Measurements from ENCODE around the gene SLC12A9. TPM values are rescaled to one million over a fixed set of nuclear protein-coding genes. Genes with fewer than 3 reads are reported as not detected.

SLC12A9 gene
- total and polyA plus RNA-seq, 4 donors: 8.5 to 43.9 (median 27.3) TPM

- Histone ChIP-seq H3K4me1 (ENCODE audit: control insufficient read depth in 1 of 2, insufficient read depth in 2 of 2, low read length in 2 of 2) (no peaks in the 10 kb centered on the region), H3K4me3 (ENCODE audit: low read length in 2 of 2) (peak within 1 kb of the TSS; percentile 64 to 87), H3K27me3 (ENCODE audit: control insufficient read depth in 1 of 2, insufficient read depth in 2 of 2, low read length in 1 of 2) (no peaks in the 10 kb centered on the region), H3K9me3 (ENCODE audit: control insufficient read depth, low read length) (no peaks in the 10 kb centered on the region), H3K36me3 (ENCODE audit: control insufficient read depth in 1 of 2, insufficient read depth in 2 of 2, low read length in 1 of 2) (no peaks in the 10 kb centered on the region), H3K27ac (ENCODE audit: low read depth in 1 of 2, low read length in 2 of 2) (peak within 1 kb of the TSS; percentile 72 to 95)
- ATAC-seq (ENCODE audit: low FRiP score) (peak; percentile 98), DNase-seq (peak; percentile 99 to 100)
- 2 to 3% methylated on average over 66 to 79 of the region's 79 CpGs for WGBS, 2 donors
- intact Hi-C loops (cut with DNase I): no loop called here
These were observed 22.3 kb downstream of the SLC12A9 start, which contains the start of gene SRRT for GRCh38 chr7:100874577-100875355. Gene SRRT, plus strand, starts transcription at chr7:100875103. Its CDS starts 488 bp downstream, at chr7:100875591.

DNA sequence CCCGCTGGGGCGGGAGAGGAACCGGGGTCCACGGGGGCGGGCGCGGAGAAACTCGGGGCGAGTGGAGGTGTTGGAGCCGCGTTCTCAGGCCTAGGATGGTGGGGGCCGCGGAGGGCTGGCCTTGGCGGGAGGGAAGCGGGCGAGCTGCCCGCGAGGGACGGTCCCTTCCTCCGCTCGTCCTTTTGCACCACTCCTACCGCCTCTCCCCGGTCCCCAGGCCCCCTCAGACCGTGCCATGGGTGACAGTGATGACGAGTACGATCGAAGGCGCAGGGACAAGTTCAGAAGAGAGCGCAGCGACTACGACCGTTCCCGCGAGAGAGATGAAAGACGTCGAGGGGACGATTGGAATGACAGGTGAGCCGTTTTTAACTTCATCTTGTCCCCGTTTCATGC is 22.8 kb downstream of the SLC12A9 start:
- Histone ChIP-seq H3K27me3 (ENCODE audit: control insufficient read depth in 1 of 2, insufficient read depth in 2 of 2, low read length in 1 of 2) (no peaks in the 10 kb centered on the region), H3K27ac (ENCODE audit: low read depth in 1 of 2, low read length in 2 of 2) (peak overlapping the region; percentile 72 to 82), H3K36me3 (ENCODE audit: control insufficient read depth in 1 of 2, insufficient read depth in 2 of 2, low read length in 1 of 2) (no peaks in the 10 kb centered on the region), H3K4me3 (ENCODE audit: low read length in 2 of 2) (peak overlapping the region; percentile 64 to 87), H3K9me3 (ENCODE audit: control insufficient read depth, low read length) (no peaks in the 10 kb centered on the region), H3K4me1 (ENCODE audit: control insufficient read depth in 1 of 2, insufficient read depth in 2 of 2, low read length in 2 of 2) (no peaks in the 10 kb centered on the region)
- intact Hi-C loops (cut with DNase I): no loop called here
- no peak for DNase-seq
- 0 to 1% methylated on average over 38 to 39 of the region's 39 CpGs for WGBS, 2 donors
- ATAC-seq (ENCODE audit: low FRiP score): peak; percentile 61

DNA sequence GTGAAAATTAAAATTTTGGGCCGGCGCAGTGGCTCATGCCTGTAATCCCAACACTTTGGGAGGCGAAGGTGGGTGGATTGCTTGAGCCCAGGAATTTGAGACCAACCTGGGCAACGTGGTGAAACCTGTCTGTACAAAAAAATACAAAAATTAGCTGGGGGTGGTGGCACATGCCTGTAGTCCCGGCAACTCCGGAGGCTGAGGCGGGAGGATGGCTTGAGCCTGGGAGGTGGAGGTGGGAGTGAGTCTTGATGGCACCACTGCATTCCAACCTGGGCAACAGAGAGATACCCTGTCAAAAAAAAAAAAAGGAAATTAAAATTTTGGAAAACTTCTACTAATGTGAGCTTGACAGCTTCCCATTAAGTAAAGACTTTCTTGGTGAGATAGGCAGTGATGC is 25.5 kb downstream of the SLC12A9 start:
- intact Hi-C loops (cut with DNase I): no loop called here
- 71 to 79% methylated on average over 7 of the region's 7 CpGs for WGBS, 2 donors
- no peak for ATAC-seq (ENCODE audit: low FRiP score)

GRCh38 chr7:100878685-100879084 is 26.2 kb downstream of the SLC12A9 start:
- H3K9me3 ChIP-seq (ENCODE audit: control insufficient read depth, low read length): no peaks in the 10 kb centered on the region
- WGBS, 2 donors: 66 to 69% methylated on average over 6 of the region's 6 CpGs
- ATAC-seq (ENCODE audit: low FRiP score) (no peak), DNase-seq (no peak)
- intact Hi-C loops (cut with DNase I): no loop called here
- no peak overlapping the region for H3K4me3 ChIP-seq (ENCODE audit: low read length in 2 of 2)
- H3K4me1 ChIP-seq (ENCODE audit: control insufficient read depth in 1 of 2, insufficient read depth in 2 of 2, low read length in 2 of 2): no peaks in the 10 kb centered on the region
- H3K27ac ChIP-seq (ENCODE audit: low read depth in 1 of 2, low read length in 2 of 2): no peak overlapping the region
- no peaks in the 10 kb centered on the region for H3K36me3 ChIP-seq (ENCODE audit: control insufficient read depth in 1 of 2, insufficient read depth in 2 of 2, low read length in 1 of 2)
- H3K27me3 ChIP-seq (ENCODE audit: control insufficient read depth in 1 of 2, insufficient read depth in 2 of 2, low read length in 1 of 2): no peaks in the 10 kb centered on the region

More for the DNA sequence above, 25.5 kb downstream of the SLC12A9 start:
- H3K27ac ChIP-seq (ENCODE audit: low read depth in 1 of 2, low read length in 2 of 2): no peak overlapping the region
- no peaks in the 10 kb centered on the region for H3K36me3 ChIP-seq (ENCODE audit: control insufficient read depth in 1 of 2, insufficient read depth in 2 of 2, low read length in 1 of 2)
- H3K9me3 ChIP-seq (ENCODE audit: control insufficient read depth, low read length): no peaks in the 10 kb centered on the region
- DNase-seq: no peak
- no peaks in the 10 kb centered on the region for H3K27me3 ChIP-seq (ENCODE audit: control insufficient read depth in 1 of 2, insufficient read depth in 2 of 2, low read length in 1 of 2)
- H3K4me1 ChIP-seq (ENCODE audit: control insufficient read depth in 1 of 2, insufficient read depth in 2 of 2, low read length in 2 of 2): no peaks in the 10 kb centered on the region
- no peak overlapping the region for H3K4me3 ChIP-seq (ENCODE audit: low read length in 2 of 2)

DNA sequence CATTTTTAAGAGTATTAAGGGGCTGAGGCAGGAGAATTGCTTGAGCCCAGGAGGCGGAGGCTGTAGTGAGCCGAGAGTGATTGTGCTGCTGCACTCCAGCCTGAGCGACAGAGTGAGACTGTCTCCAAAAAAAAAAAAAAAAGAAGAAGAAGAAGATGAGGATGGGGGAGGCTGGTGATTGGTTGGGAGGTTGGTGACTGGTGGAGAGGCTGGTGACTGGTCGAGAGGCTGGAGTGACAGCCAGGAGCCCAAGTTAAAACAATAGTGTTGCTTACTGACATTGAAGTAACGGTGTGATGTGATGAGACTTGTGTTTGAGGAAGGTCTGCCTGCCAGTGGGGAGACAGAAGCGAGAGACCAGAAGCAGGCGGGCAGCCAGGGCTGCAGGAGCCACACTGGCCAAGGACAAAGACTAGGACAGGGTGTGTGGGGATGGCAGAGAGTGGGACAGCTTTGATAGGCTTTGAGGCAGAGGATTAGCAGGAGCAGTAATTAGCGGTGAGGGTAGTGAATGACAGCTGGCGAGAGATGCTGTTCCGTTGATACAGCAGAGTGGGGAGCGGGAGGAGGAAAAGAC is 27.3 kb downstream of the SLC12A9 start:
- Histone ChIP-seq H3K4me3 (ENCODE audit: low read length in 2 of 2) (no peak overlapping the region), H3K9me3 (ENCODE audit: control insufficient read depth, low read length) (no peaks in the 10 kb centered on the region), H3K27me3 (ENCODE audit: control insufficient read depth in 1 of 2, insufficient read depth in 2 of 2, low read length in 1 of 2) (no peaks in the 10 kb centered on the region), H3K36me3 (ENCODE audit: control insufficient read depth in 1 of 2, insufficient read depth in 2 of 2, low read length in 1 of 2) (peaks cover 0 to 2% of the 10 kb centered on the region in 2 donors), H3K27ac (ENCODE audit: low read depth in 1 of 2, low read length in 2 of 2) (no peak overlapping the region), H3K4me1 (ENCODE audit: control insufficient read depth in 1 of 2, insufficient read depth in 2 of 2, low read length in 2 of 2) (no peaks in the 10 kb centered on the region)
- intact Hi-C loops (cut with DNase I): no loop called here
- WGBS, 2 donors: 79 to 86% methylated on average over 11 of the region's 11 CpGs
- ATAC-seq (ENCODE audit: low FRiP score): no peak
- no peak for DNase-seq

DNA sequence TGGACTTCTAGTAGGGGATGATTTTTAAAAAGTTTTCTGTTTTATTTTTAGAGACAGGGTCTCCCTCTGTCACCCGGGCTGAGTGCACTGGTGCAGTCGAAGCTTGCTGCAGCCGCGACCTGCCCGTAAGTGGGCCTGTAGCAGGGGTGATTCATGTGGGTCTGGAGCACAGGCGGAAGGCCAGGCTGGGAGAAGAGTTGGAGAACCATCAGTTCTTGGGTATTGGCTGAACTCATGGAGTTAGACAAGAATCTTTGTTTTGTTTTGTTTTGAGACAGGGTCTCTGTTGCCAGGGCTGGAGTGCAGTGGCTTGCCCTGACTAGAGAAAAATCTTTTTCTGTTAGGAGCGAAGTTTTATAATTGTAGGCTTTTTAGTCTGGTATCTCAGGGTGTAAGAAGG is 28.1 kb downstream of the SLC12A9 start:
- H3K4me1 ChIP-seq (ENCODE audit: control insufficient read depth in 1 of 2, insufficient read depth in 2 of 2, low read length in 2 of 2): no peaks in the 10 kb centered on the region
- no peaks in the 10 kb centered on the region for H3K27me3 ChIP-seq (ENCODE audit: control insufficient read depth in 1 of 2, insufficient read depth in 2 of 2, low read length in 1 of 2)
- no peak for ATAC-seq (ENCODE audit: low FRiP score)
- intact Hi-C loops (cut with DNase I): no loop called here
- no peak for DNase-seq
- no peak overlapping the region for H3K27ac ChIP-seq (ENCODE audit: low read depth in 1 of 2, low read length in 2 of 2)
- no peaks in the 10 kb centered on the region for H3K9me3 ChIP-seq (ENCODE audit: control insufficient read depth, low read length)
- WGBS, 2 donors: 87% methylated on average over 7 of the region's 7 CpGs
- H3K36me3 ChIP-seq (ENCODE audit: control insufficient read depth in 1 of 2, insufficient read depth in 2 of 2, low read length in 1 of 2): peaks cover 2 to 3% of the 10 kb centered on the region in 2 donors
- H3K4me3 ChIP-seq (ENCODE audit: low read length in 2 of 2): no peak overlapping the region

GRCh38 chr7:100881136-100881535 is 28.6 kb downstream of the SLC12A9 start:
- H3K36me3 ChIP-seq (ENCODE audit: control insufficient read depth in 1 of 2, insufficient read depth in 2 of 2, low read length in 1 of 2): peaks cover 2 to 8% of the 10 kb centered on the region in 2 donors
- H3K9me3 ChIP-seq (ENCODE audit: control insufficient read depth, low read length): no peaks in the 10 kb centered on the region
- H3K27me3 ChIP-seq (ENCODE audit: control insufficient read depth in 1 of 2, insufficient read depth in 2 of 2, low read length in 1 of 2): no peaks in the 10 kb centered on the region
- H3K4me1 ChIP-seq (ENCODE audit: control insufficient read depth in 1 of 2, insufficient read depth in 2 of 2, low read length in 2 of 2): no peaks in the 10 kb centered on the region
- ATAC-seq (ENCODE audit: low FRiP score): no peak
- no peak overlapping the region for H3K4me3 ChIP-seq (ENCODE audit: low read length in 2 of 2)
- no peak for DNase-seq
- 91 to 94% methylated on average over 15 to 20 of the region's 20 CpGs for WGBS, 2 donors
- intact Hi-C loops (cut with DNase I): no loop called here
- H3K27ac ChIP-seq (ENCODE audit: low read depth in 1 of 2, low read length in 2 of 2): no peak overlapping the region

GRCh38 chr7:100882201-100882600 is 29.7 kb downstream of the SLC12A9 start:
- 85 to 88% methylated on average over 9 of the region's 9 CpGs for WGBS, 2 donors
- Histone ChIP-seq H3K9me3 (ENCODE audit: control insufficient read depth, low read length) (no peaks in the 10 kb centered on the region), H3K27ac (ENCODE audit: low read depth in 1 of 2, low read length in 2 of 2) (no peak overlapping the region), H3K36me3 (ENCODE audit: control insufficient read depth in 1 of 2, insufficient read depth in 2 of 2, low read length in 1 of 2) (peaks cover 2 to 14% of the 10 kb centered on the region in 2 donors), H3K4me3 (ENCODE audit: low read length in 2 of 2) (no peak overlapping the region), H3K4me1 (ENCODE audit: control insufficient read depth in 1 of 2, insufficient read depth in 2 of 2, low read length in 2 of 2) (no peaks in the 10 kb centered on the region), H3K27me3 (ENCODE audit: control insufficient read depth in 1 of 2, insufficient read depth in 2 of 2, low read length in 1 of 2) (no peaks in the 10 kb centered on the region)
- DNase-seq (no peak), ATAC-seq (ENCODE audit: low FRiP score) (no peak)
- intact Hi-C loops (cut with DNase I): no loop called here
